ENCODE data around the gene ISCU.
"Not testable (repeated sequence)": the region's sequence is repeated elsewhere in the genome, so short reads cannot be mapped to it uniquely, and the experiment has no call there.

Gene ISCU

DNA sequence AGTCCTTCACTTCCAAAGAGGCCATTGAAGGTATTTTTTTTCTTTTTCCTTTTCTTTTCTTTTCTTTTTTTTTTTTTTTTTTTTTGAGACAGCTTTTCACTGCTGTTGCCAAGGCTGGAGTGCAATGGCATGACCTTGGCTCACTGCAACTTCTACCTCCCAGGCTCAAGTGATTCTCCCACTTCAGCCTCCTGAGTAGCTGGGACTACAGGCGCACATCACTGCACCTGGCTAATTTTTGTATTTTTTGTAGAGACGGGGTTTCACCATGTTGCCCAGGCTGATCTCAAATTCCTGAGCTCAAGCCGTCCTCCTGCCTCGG, 56.5 kb downstream of the ISCU start:
- DNase-seq (ENCODE audit: low spot score): not testable (repeated sequence)
